Endothelial cell of umbilical vein (primary cell): ENCODE data around the gene AQP3. TPM values are rescaled to one million over a fixed set of nuclear protein-coding genes. Genes with fewer than 3 reads are reported as not detected.

Experiments used
- BruUV-seq: library from RNA; stranded (reverse); fragments of 400-500 nt; replicated peaks from 2 replicates; lab custom pipeline; 2021; lab: Mats Ljungman, UMichigan
- CTCF ChIA-PET: fragments of 300-600, 350-600 bp; sonication (Branson Sonifier 250); formaldehyde crosslinking; loops from one replicate; lab custom pipeline; 2021; ENCODE audit warnings: antibody characterized with exemption, inconsistent platforms; lab: Charles Lee
- POLR2A ChIA-PET: fragments of 300-600, 350-600 bp; sonication (Branson Sonifier 250); formaldehyde crosslinking; loops from one replicate; lab custom pipeline; 2021; ENCODE audit warnings: antibody characterized with exemption, inconsistent platforms; lab: Charles Lee
- DNase-seq: peaks from one replicate; pipeline ENCODE4 v3.0.0-alpha.2; 2011; ENCODE audit warnings: low read depth, low spot score
- FAIRE-seq: peaks from 2 replicates; lab custom pipeline; 2011; peaks lifted over from hg19 to GRCh38; lab: Jason Lieb, UNC
- H2AFZ ChIP-seq: 2 replicates; pipeline ENCODE4 v1.6.0; 2012; ENCODE audit warnings: low read depth, low read length, control low read depth, inconsistent platforms
- H3K27ac ChIP-seq: 2 replicates; pipeline ENCODE4 v1.5.1; 2011; ENCODE audit warnings: low read depth, mild to moderate bottlenecking, control low read depth, low read length, moderate library complexity; ENCODE audit not compliant: insufficient read depth
- H3K27me3 ChIP-seq, 2 experiments: 2 replicates each; pipeline versions ENCODE4 v1.6.0 to v1.6.1; 2011; ENCODE audit warnings: low read length in 2 of 2, mixed read lengths in 1 of 2; ENCODE audit not compliant: control insufficient read depth in 2 of 2, insufficient read depth in 2 of 2
- H3K36me3 ChIP-seq, 2 experiments: 2 replicates in 1 of 2; 3 replicates in 1 of 2; pipeline ENCODE4 v1.5.1; 2011; ENCODE audit warnings: low read length in 2 of 2, mild to moderate bottlenecking in 1 of 2, moderate library complexity in 1 of 2; ENCODE audit not compliant: control insufficient read depth in 2 of 2, insufficient read depth in 2 of 2; ENCODE audit errors: extremely low read depth in 1 of 2
- H3K4me1 ChIP-seq: 3 replicates; pipeline ENCODE4 v1.5.1; 2011; ENCODE audit warnings: mild to moderate bottlenecking, low read length; ENCODE audit not compliant: control insufficient read depth, insufficient read depth; ENCODE audit errors: extremely low read depth
- H3K4me2 ChIP-seq: 2 replicates; pipeline ENCODE4 v1.6.1; 2011; ENCODE audit warnings: low read length, control low read depth, mixed read lengths; ENCODE audit not compliant: insufficient read depth
- H3K4me3 ChIP-seq, 3 experiments: fragments of 200-600 bp in 1 of 3; sonication (generic), shearing (Covaris generic) in 1 of 3; replicated peaks in 1 of 3; 2 replicates each; pipeline ENCODE4 v1.5.1; 2011 to 2016; ENCODE audit warnings: control low read depth in 3 of 3, low read length in 3 of 3, mild to moderate bottlenecking in 2 of 3, inconsistent platforms in 1 of 3, low read depth in 1 of 3, moderate library complexity in 1 of 3; ENCODE audit not compliant: insufficient read depth in 1 of 3
- H3K79me2 ChIP-seq: 2 replicates; pipeline ENCODE4 v1.6.0; 2012; ENCODE audit warnings: low read length, inconsistent platforms; ENCODE audit not compliant: control insufficient read depth, insufficient read depth
- H3K9ac ChIP-seq: replicated peaks from 2 replicates; pipeline ENCODE3; 2011; ENCODE audit warnings: low read length, control low read depth; ENCODE audit not compliant: insufficient read depth; ENCODE audit errors: extremely low read depth
- H3K9me1 ChIP-seq: replicated peaks from 3 replicates; pipeline ENCODE4 v1.6.0; 2011; ENCODE audit warnings: mild to moderate bottlenecking, low read length; ENCODE audit not compliant: control insufficient read depth, insufficient read depth; ENCODE audit errors: extremely low read depth
- H3K9me3 ChIP-seq: replicated peaks from 2 replicates; pipeline ENCODE4 v1.5.1; 2012; ENCODE audit warnings: low read length, inconsistent platforms; ENCODE audit not compliant: control insufficient read depth, insufficient read depth
- H4K20me1 ChIP-seq: replicated peaks from 2 replicates; pipeline ENCODE3; 2011; ENCODE audit warnings: mild to moderate bottlenecking, low read length; ENCODE audit not compliant: control insufficient read depth, insufficient read depth; ENCODE audit errors: extremely low read depth
- CTCF ChIP-seq, 2 donors: IDR thresholded peaks; 1 replicate in 1 of 2; 2 replicates in 1 of 2; pipeline ENCODE4 v1.5.1; 2011; ENCODE audit warnings: low read length in 2 of 2, mild to moderate bottlenecking in 2 of 2, moderate library complexity in 2 of 2, control low read depth in 1 of 2, inconsistent platforms in 1 of 2, low read depth in 1 of 2; ENCODE audit not compliant: insufficient read depth in 1 of 2; ENCODE audit errors: extremely low read depth in 1 of 2
- EZH2 ChIP-seq: IDR thresholded peaks from 2 replicates; pipeline ENCODE4 v1.6.1; 2012; ENCODE audit warnings: borderline replicate concordance, low read depth, mild to moderate bottlenecking, moderate library complexity, low read length, inconsistent platforms; ENCODE audit not compliant: severe bottlenecking
- FOS ChIP-seq: IDR thresholded peaks from 2 replicates; pipeline ENCODE4 v1.6.1; 2011; ENCODE audit warnings: mild to moderate bottlenecking, low read length, moderate library complexity, borderline replicate concordance; ENCODE audit not compliant: insufficient read depth
- GATA2 ChIP-seq: IDR thresholded peaks from 2 replicates; pipeline ENCODE4 v1.7.0; 2011; ENCODE audit warnings: low read depth, mild to moderate bottlenecking, moderate library complexity, mixed read lengths, low read length; ENCODE audit not compliant: insufficient read length, insufficient read depth
- JUN ChIP-seq: IDR thresholded peaks from 2 replicates; pipeline ENCODE4 v1.6.1; 2011; ENCODE audit warnings: borderline replicate concordance, low read depth; ENCODE audit not compliant: insufficient read length, insufficient read depth
- MYC ChIP-seq: IDR thresholded peaks from one replicate; pipeline ENCODE4 v1.6.1; 2011; ENCODE audit warnings: mild to moderate bottlenecking, low read depth, low read length
- POLR2A ChIP-seq: IDR thresholded peaks from 2 replicates; pipeline ENCODE4 v1.6.1; 2012; ENCODE audit warnings: low read depth, mild to moderate bottlenecking, control low read depth, low read length
- POLR2AphosphoS5 ChIP-seq: IDR thresholded peaks from 2 replicates; pipeline ENCODE4 v1.6.1; 2012; ENCODE audit warnings: low read depth, mild to moderate bottlenecking, control low read depth, low read length, moderate library complexity; ENCODE audit not compliant: insufficient read depth
- dilution Hi-C: fragments of 300-500 bp; cut with MboI; formaldehyde crosslinking; loops from one replicate; pipeline ENCODE4 v1.15.0; 2019; ENCODE audit warnings: low sequenced_read_pairs; ENCODE audit not compliant: extremely low pct_ligation_motif_present
- intact Hi-C: fragments of 100-400 bp; cut with micrococcal nuclease; formaldehyde crosslinking; loops from one replicate; pipeline ENCODE4 v1.10.0; 2022
- polyA plus RNA-seq, 4 experiments: library from polyadenylated mRNA; depleted of rRNA in 3 of 4; stranded (reverse) in 3 of 4; unstranded in 1 of 4; fragments of >200 nt; gene quantifications; 2 replicates each; pipeline versions ENCODE4 v1.2.1 to v1.2.3, GENCODE V29; 2011 to 2012; ENCODE audit warnings: missing spikeins in 1 of 4
- total RNA-seq: library from RNA; stranded (reverse); gene quantifications from 2 replicates; pipeline ENCODE4 v1.2.3, GENCODE V29; 2021
- TF ChIP-seq, protein P1 (sequence below): IDR thresholded peaks from 2 replicates; pipeline ENCODE4 v1.6.1; 2011; ENCODE audit not compliant: insufficient read depth, insufficient read length

The AQP3 gene
- total and polyA plus RNA-seq, 2 donors (not counting 3 experiments of a cell fraction or from before 2014, with no cell fraction given) = 0.93 to 1.8 TPM

- no peak for FAIRE-seq
- Histone ChIP-seq H2AFZ (no peak overlapping the region), H3K9me3 (no peaks in the 10 kb centered on the region), H3K4me1 (no peaks in the 10 kb centered on the region), H3K4me2 (no peak overlapping the region), H3K9me1 (no peaks in the 10 kb centered on the region), H3K9ac (no peak overlapping the region), H3K27me3 (no peaks in the 10 kb centered on the region), H3K27ac (no peak overlapping the region), H3K36me3 (no peaks in the 10 kb centered on the region), H4K20me1 (no peaks in the 10 kb centered on the region), H3K79me2 (no peaks in the 10 kb centered on the region), H3K4me3 (no peak overlapping the region)
- TF ChIP-seq CTCF (IDR thresholded peaks at IDR 0.05; ENCODE audit: extremely low read depth in 1 of 2, insufficient read depth in 1 of 2, low read depth in 1 of 2, low read length in 2 of 2) (no peak), POLR2AphosphoS5 (no peak), EZH2 (no peak), MYC (no peak), FOS (no peak), JUN (no peak), GATA2 (no peak), POLR2A (no peak)
- TF ChIP-seq, protein P1, sequence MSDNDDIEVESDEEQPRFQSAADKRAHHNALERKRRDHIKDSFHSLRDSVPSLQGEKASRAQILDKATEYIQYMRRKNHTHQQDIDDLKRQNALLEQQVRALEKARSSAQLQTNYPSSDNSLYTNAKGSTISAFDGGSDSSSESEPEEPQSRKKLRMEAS = no peak
- DNase-seq = no peak
- ChIA-PET CTCF (interaction anchor here (1.0 kb wide), 1 partner anchor 27 kb away, joined by 3 read pairs; no protein-coding TSS in a partner anchor), POLR2A (no interaction called here)
- BruUV-seq = no TSS peak
- intact Hi-C loops = no loop called here
- dilution Hi-C loops = no loop called here
Observed at GRCh38 chr9:33480106-33480505, 32.7 kb upstream of the AQP3 start.
